ENCODE results near the gene CEP131.
A peak's percentile ranks its signal among the peaks of the same experiment; 100 is the strongest.
"Not testable (repeated sequence)": the region's sequence is repeated elsewhere in the genome, so short reads cannot be mapped to it uniquely, and the experiment has no call there.

CEP131 gene

GRCh38 chr17:81158688-81159590 lies 63.8 kb downstream of the CEP131 start:
- FAIRE-seq (no peak), DNase-seq (ENCODE audit: extremely low spot score, insufficient read length, low read depth) (no peak)

DNA sequence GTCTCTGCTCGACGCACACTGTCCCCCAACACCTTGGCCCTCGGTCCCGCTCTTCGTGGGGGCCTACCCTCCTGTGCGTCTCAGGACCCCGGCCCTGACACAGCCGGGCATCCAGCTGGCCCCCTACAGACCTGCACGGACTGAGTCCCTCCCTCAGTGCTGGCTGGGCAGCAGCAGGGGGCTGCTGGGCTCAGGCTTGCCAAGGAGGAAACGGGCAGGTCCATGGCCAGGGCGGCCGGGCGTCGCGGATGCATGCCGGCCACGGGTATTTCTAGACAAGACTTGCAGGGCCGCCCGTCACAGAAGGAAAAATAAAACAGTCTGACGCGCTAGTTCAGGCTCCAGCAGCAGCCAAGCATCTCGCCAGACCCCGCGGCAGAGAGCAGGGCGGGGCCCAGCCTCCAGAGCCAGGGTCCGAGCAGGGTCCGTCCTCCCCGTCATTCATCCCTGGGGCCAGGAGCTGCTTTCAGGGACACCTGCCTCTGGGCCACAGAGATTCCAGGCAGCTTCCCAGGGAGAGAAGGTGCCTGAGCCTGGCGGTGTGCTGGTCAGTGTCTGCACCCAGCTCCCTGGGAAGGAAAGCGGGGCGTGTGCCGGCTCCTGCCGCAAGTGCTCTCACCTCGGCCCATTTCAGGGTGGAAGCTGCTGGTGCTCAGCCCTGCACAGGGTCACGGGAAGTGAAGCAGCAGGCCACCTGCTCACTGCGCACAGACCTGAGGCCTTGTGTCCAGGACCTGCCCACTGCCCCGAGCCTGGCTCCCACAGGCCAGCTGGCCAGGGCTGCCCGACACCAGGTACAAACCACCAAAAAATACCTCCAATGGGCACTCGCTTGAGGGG lies 64.7 kb downstream of the CEP131 start:
- FAIRE-seq, result no peak
- no peak for DNase-seq (ENCODE audit: extremely low spot score, insufficient read length, low read depth)

DNA sequence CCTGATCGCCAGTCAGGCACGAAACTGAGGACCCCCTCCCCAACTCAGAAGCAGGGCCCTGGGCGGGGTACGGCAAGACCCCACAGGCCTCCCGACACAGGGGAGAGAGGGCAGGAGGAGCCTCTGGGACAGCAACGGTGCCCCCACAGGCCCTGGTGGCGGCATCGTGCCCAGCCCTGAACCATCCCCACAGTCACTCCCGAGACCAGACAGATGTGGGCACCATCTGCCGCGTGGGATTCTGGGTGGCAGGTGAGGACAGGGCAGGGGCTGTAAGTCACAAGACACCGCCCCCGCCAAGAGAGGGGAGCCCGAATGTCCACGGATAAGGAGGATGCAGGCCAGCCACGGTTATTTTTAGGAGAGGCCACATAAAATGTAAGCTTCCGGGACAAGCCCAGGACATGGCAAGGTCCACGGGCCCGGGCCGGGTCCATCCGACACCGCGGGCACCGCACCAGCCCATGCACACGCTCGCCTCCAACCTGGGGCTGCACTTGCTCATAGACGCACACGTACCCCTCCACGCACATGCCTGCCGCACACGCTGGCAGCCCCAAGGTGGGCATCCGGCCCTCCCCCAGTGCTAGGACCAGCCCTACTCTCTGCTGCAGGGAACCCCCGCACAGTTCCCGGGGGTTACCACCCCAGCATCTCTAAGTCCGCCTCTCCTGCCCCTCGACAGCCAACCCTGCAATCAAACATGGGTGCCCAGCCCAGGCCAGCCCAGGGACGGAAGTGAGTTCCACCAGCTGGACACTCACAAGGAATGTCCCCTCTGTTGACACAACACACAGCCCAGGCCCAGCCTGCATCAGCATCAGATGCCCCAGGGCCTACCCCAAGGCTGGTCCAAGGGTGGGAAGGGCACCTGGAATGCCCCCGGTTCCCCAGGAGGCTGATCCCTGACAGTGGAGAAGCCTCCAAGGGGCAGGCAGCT lies 65.6 kb downstream of the CEP131 start:
- DNase-seq (ENCODE audit: extremely low spot score, insufficient read length, low read depth), result no peak
- no peak for FAIRE-seq

GRCh38 chr17:81154961-81155360 lies 67.8 kb downstream of the CEP131 start:
- DNase-seq (ENCODE audit: extremely low spot score, insufficient read length, low read depth) (no peak), FAIRE-seq (no peak)

GRCh38 chr17:81154016-81154415 lies 68.7 kb downstream of the CEP131 start:
- FAIRE-seq; DNase-seq (ENCODE audit: extremely low spot score, insufficient read length, low read depth): not testable (repeated sequence)

DNA sequence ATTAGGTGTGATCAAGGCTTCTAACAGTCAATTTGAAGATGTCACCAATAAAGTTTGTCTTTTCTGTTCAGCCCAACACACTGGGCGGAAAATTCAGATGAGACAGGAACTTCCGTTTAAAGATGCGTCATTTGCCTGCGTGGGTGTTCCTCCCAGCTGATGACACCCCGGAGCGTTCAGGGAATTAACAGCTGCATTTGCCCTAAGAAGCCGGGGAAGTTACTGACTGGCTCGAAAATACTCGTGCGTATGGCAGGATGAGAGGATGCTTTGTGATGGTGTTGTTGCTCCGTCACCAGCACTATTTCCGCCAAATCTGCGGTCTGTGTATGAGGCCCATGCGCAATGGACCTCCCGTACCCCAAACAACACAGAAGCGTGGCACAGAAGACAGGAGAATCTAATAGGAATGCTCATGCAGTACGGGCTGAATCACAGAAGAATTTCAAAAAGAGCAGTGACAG lies 69.4 kb downstream of the CEP131 start:
- DNase-seq (ENCODE audit: extremely low spot score, insufficient read length, low read depth) (no peak), FAIRE-seq (peak; percentile 59)

- no peak for DNase-seq (ENCODE audit: extremely low spot score, insufficient read length, low read depth)
- no peak for FAIRE-seq
These were observed 70.4 kb downstream of the CEP131 start for GRCh38 chr17:81152288-81152828.

GRCh38 chr17:81151278-81151677 lies 71.5 kb downstream of the CEP131 start:
- no peak for FAIRE-seq
- no peak for DNase-seq (ENCODE audit: extremely low spot score, insufficient read length, low read depth)

DNA sequence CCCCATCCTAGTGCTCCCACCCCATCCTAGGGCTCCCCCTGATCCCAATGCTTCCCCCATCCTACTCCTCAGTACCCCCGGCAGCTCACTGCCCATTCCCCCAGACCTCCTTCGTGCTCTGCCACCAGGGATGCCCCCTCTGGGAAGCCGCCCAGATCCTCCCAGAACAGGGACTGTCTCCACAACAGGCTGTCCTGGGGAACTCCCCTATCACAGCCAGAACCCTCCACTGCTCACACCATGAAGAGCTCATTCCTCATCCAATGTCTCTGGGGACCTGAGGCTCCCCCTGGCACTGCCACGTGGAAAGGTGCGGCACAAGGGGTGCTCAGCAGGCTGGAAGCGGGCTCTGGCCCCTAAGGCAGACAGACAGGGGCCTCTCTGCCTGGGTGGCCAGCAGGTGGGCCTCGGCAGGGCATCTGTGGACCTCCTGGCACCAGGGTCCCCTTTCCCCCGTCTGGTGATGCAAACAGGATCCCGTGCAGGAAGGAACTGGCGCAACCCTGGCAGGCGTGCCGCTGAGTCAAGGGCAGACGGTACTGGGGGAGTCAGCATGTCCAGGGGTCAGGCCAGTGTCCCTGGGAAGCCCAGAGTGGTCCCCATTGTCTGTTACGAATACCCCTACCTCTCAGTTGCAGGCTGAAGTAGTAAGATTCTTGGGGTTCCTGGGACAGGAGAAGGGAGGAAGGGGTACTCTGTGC lies 72.2 kb downstream of the CEP131 start:
- DNase-seq (ENCODE audit: extremely low spot score, insufficient read length, low read depth), result no peak
- no peak for FAIRE-seq

DNA sequence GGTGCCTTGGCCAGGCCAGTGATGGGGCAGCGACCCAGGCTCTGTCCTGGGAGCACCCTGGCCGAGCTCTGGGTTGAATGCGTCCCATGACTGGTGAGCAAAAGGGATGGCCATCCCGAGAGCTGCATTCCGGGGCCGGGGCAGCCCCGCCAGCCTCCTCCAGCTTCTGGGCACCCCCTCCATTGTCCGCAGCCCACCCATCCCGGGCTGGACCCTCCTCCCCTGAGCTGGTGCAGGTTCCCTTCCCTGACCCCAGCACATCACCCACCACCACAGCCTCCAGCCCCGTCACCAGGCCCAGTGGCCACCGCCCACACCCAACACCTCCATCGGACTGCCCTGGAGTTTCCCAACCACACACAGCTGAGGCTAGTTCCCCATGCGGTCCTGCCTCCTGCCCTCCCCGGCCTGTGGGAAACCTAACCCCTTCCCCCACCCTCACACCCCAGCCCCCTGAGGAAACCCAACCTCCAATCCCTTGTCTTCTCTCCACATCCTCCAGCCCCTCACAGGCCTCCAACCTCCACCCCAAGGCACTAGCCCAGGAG lies 73.7 kb downstream of the CEP131 start:
- DNase-seq (ENCODE audit: extremely low spot score, insufficient read length, low read depth), result no peak
- no peak for FAIRE-seq

DNA sequence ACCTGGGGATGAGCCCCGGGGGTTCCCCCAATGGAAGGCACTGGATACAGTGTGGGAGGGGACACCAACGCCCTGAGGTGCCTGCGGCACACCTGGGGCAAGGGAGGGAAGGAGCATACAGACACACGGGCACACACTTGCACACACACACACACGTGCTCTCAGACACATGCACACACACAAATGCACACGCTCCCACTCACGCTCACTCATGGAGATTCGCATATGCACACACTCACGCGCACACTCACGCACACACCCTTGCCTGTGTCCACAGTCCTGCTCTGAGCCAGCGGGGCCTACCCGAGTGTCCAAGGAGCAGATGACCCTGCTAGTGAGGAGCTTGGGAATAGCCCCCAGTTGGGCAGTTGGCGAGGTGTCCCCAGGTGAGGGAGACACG lies 74.2 kb downstream of the CEP131 start:
- FAIRE-seq, result no peak
- DNase-seq (ENCODE audit: extremely low spot score, insufficient read length, low read depth), result no peak

GRCh38 chr17:81147701-81148100 lies 75.1 kb downstream of the CEP131 start:
- FAIRE-seq (no peak), DNase-seq (ENCODE audit: extremely low spot score, insufficient read length, low read depth) (no peak)

DNA sequence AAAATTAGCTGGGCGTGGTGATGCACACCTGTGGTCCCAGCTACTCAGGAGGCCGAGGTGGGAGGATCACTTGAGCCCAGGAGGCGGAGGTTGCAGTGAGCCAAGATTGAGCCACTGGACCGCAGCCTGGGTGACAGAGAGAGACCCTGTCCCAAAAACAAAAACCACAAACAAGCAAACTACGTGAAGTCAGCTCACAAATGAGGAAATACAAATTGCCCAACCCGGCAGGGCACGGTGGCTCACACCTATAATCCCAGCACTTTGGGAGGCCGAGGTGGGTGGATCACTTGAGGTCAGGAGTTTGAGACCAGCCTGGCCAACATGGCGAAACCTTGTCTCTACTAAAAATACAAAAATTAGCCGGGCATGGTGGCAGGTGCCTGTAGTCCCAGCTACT lies 76.6 kb downstream of the CEP131 start:
- FAIRE-seq; DNase-seq (ENCODE audit: extremely low spot score, insufficient read length, low read depth): not testable (repeated sequence)

GRCh38 chr17:81144423-81144781 lies 78.4 kb downstream of the CEP131 start:
- FAIRE-seq (no peak), DNase-seq (ENCODE audit: extremely low spot score, insufficient read length, low read depth) (no peak)

DNA sequence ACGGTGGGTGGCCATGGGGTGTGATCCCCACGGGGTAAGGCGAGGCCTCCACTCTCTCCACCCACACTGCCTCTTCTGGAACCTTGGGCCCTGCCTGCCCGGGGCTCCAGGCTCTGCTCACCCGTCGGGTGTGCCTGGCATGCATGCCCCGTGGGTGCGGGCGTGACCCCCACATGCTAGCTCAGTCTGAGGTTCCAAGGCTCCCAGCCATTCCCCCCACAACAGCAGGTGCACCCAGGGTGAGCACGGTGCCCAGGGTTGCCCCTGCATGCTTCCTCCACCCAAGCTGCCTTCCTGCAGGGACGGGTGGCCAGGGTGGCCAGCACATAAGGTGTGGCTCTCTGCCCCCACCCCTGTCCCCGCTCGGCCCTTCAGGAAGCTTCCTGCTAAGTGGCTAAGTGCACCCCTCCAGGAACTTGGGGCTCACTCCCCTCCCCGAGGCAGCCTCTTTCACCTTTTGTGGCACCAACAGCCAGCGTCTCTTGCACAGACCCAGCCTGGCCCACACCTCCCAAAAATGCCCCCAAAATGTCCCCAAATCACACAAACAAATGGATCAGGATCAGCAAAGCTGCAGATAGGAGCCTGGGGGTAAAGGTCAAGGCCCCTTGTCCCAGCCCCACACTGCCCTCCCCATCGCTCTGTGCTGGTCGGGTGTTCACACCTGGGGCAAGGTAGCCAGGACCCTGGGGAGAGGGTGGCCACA lies 78.9 kb downstream of the CEP131 start:
- no peak for FAIRE-seq
- no peak for DNase-seq (ENCODE audit: extremely low spot score, insufficient read length, low read depth)

DNA sequence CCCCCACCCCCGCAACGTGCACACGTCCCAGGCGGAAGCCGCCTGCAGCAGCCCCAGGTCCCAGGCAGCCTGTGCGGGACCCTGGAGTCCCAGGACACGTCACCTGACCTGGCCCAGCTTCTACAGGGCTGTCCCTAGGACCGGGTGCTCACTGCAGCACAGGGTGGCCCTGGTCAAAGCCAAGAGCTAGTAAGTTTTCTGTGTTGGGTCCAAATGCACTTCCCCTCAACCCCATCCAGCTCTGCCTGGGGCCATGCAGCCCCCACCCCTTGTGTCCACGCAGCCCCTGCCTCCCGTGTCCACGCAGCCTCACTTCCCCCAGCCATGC lies 79.6 kb downstream of the CEP131 start:
- FAIRE-seq, result no peak
- no peak for DNase-seq (ENCODE audit: extremely low spot score, insufficient read length, low read depth)

DNA sequence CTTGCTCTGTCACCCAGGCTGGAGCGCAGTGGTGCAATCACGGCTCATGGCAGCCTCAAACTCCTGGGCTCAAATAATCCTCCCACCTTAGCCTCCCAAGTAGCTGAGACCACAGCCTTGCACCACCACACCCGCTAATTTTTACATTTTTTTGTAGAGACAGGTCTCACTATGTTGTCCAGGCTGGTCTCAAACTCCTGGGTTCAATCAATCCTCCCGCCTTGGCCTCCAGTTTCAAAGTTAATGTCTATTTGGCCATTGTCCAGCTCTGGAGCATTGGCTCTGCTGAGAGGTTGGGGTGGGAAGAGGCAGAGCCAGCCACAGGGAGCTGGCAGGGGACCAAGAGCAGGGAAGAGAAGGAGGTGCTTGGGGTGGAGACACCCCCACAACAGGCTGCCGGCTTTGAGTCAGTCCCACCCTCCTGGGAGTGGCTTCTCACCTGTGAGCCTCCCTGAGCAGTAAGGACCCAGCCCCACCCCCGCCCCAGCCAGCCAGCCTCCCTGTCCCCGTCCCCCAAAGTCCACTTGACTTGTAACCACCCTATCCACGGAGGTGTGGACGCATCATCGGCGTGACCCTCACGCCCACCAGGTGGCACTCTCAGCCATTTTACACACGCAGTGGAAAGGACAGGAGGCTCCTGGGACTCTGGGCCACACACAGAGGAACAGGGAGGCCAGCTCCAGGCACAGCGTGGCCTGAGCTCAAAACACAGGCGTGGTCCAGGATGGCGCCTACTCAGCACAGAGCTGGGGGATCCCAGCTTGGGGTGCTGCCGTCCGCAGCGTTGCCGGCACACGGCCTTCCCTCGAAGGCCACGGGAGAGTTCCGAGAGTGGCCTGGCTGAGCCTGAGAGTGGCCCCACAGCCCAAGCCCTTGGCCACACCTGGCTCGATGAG lies 80.2 kb downstream of the CEP131 start:
- DNase-seq (ENCODE audit: extremely low spot score, insufficient read length, low read depth) (peak; percentile 53), FAIRE-seq (peak; percentile 58)

All from GM18507 (cell line).